Measurements from ENCODE around the gene NFYB. TPM values are rescaled to one million over a fixed set of nuclear protein-coding genes. Genes with fewer than 3 reads are reported as not detected.

NFYB gene
- polyA plus RNA-seq, 1 of the 3 experiments (the other 2 are of a cell fraction): 11.0 TPM

DNA sequence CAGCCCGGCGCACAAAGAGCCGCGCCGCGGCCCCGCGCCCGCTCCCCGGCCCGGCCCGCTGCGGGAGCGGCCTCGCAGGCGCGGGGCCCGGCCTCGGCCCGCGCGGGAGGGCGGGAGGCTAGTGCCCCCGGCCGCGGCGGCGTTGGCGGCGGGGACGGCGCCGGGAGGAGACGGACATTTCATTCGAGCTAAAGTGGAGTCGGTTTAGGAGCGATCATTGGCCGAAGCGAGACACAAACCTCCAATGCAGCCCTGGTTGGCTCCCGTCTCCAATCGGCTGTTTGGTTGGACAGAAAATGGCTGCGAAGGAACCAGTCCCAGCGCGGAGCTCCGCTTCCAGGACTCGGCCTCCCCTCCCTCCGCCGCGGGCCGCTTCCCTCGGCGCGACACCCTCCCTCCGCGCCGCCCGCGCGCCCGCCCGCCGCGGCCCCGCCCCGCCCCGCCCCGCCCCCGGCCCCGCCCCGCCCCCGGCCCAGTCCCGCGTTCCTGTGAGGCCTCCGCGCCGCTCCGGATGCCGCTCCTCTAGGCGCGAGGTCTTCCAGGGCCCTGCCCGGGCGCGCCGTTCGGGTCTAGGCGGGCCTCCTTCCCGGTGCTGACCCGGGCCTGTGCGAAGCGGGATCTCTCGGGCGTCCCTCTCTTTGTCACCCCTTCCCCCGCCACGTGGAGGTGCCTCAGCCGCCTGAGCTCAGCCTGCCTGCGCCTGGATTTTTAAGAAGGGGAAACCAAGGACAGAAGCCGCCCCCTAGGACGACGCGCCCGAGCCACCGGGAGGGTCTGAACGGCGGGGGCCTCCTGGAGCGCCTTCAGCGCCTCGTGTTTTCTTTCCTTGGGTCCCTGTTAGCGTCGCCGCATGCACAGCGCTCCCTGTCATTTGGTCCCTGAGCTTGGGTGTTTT, at the start of gene NFYB (continued):
- no peak; the same call in 1 of the 2 replicates for TF ChIP-seq JUND (IDR thresholded peaks at IDR 0.05)
- TF ChIP-seq, protein P1, sequence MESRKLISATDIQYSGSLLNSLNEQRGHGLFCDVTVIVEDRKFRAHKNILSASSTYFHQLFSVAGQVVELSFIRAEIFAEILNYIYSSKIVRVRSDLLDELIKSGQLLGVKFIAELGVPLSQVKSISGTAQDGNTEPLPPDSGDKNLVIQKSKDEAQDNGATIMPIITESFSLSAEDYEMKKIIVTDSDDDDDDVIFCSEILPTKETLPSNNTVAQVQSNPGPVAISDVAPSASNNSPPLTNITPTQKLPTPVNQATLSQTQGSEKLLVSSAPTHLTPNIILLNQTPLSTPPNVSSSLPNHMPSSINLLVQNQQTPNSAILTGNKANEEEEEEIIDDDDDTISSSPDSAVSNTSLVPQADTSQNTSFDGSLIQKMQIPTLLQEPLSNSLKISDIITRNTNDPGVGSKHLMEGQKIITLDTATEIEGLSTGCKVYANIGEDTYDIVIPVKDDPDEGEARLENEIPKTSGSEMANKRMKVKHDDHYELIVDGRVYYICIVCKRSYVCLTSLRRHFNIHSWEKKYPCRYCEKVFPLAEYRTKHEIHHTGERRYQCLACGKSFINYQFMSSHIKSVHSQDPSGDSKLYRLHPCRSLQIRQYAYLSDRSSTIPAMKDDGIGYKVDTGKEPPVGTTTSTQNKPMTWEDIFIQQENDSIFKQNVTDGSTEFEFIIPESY (IDR thresholded peaks at IDR 0.05; ENCODE audit: borderline replicate concordance, low read depth): peak; percentile 95

DNA sequence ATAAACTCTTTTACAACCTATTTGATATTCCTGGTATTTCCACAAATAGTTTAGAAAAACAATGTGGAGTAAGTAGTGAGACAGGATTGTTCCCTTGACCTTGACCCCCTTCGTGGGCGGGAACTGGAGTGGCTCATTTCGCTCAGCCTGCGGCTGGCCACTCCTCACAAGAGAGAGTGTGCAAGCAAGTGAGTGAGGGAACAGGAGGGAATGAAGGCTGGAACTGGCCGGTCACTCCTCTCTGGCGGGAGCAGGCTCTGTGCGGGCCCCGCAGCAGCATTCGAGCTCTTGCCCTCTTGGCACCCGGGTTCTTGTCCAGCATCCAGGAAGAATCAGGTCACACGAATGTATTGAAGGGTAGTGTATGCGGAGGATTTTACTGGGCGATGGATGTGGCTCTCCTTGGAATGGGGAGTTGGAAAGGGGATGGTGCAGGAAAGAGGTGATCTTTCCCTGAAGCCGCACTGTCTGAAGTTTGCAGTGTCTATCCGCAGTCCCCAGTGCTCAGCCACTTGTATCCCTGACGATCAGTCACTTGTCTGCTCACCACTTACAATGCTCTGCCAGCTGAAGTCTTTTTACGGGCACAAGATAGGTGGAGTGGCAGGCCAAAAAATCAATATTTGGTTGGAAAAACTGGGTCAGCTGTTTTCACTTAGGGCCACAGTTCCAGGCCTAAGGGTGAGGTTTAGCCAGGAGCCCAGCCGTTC, 49.6 kb upstream of the NFYB start:
- CTCF ChIA-PET: no interaction called here
- POLR2A ChIA-PET: no interaction called here
- 94% methylated on average over 18 of the region's 18 CpGs for WGBS (ENCODE audit: low lambda C conversion rate)

DNA sequence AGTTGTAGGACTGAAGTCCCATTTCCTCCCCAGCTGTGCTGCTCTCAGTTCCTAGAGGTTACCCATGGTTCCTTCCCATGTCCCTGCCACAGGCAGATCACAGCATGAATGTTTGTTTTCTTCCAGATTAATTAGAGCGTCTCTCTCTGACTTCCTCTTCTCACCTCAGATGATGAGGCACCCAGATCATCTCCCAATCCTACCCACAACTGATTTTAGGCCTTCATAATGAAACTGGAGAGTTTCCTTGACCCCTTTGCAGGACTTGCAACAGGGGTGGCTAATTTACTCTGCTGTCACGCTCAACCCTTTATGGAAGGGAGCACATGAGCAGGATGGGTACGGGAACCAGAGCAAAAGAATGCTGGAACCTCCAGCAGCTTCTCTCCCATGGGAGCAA, 45.4 kb upstream of the NFYB start:
- H3K79me2 ChIP-seq (ENCODE audit: insufficient read depth): no peaks in the 10 kb centered on the region
- H4K20me1 ChIP-seq (ENCODE audit: insufficient read depth): no peaks in the 10 kb centered on the region
- 85% methylated on average over 3 of the region's 3 CpGs for WGBS (ENCODE audit: low lambda C conversion rate)
- H3K9ac ChIP-seq: no peak overlapping the region
- no peak for DNase-seq
- CTCF ChIA-PET: no interaction called here
- no peak overlapping the region for H3K4me2 ChIP-seq
- H3F3A ChIP-seq (replicated peaks; ENCODE audit: insufficient read depth): peaks cover 4% of the 10 kb centered on the region
- no peaks in the 10 kb centered on the region for H3K4me1 ChIP-seq (ENCODE audit: control insufficient read depth in 1 of 2, insufficient read depth in 2 of 2, low read depth in 1 of 2, low read length in 1 of 2)
- H3K9me2 ChIP-seq: no peaks in the 10 kb centered on the region
- no peaks in the 10 kb centered on the region for H3K27me3 ChIP-seq (ENCODE audit: insufficient read depth)
- no peaks in the 10 kb centered on the region for H3K9me3 ChIP-seq
- H3K27ac ChIP-seq (ENCODE audit: low read depth in 2 of 2, low read length in 1 of 2): no peak overlapping the region
- POLR2A ChIA-PET: no interaction called here
- no peak overlapping the region for H3K4me3 ChIP-seq (ENCODE audit: low read depth in 2 of 2, low read length in 1 of 2)
- no peaks in the 10 kb centered on the region for H3K36me3 ChIP-seq (replicated peaks in 1 of 2; ENCODE audit: control insufficient read depth in 1 of 2, insufficient read depth in 2 of 2, low read length in 1 of 2)
- no peak overlapping the region for H2AFZ ChIP-seq (ENCODE audit: low read depth)
- TF ChIP-seq, protein P2, sequence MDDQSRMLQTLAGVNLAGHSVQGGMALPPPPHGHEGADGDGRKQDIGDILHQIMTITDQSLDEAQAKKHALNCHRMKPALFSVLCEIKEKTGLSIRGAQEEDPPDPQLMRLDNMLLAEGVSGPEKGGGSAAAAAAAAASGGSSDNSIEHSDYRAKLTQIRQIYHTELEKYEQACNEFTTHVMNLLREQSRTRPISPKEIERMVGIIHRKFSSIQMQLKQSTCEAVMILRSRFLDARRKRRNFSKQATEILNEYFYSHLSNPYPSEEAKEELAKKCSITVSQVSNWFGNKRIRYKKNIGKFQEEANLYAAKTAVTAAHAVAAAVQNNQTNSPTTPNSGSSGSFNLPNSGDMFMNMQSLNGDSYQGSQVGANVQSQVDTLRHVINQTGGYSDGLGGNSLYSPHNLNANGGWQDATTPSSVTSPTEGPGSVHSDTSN (IDR thresholded peaks at IDR 0.05): no peak
- TF ChIP-seq FOXM1 (IDR thresholded peaks at IDR 0.05; ENCODE audit: low read depth): no peak
- TF ChIP-seq EP300 (IDR thresholded peaks at IDR 0.05; ENCODE audit: borderline replicate concordance in 1 of 2, low read depth in 1 of 2, low read length in 1 of 2): no peak
- TF ChIP-seq, protein P3, sequence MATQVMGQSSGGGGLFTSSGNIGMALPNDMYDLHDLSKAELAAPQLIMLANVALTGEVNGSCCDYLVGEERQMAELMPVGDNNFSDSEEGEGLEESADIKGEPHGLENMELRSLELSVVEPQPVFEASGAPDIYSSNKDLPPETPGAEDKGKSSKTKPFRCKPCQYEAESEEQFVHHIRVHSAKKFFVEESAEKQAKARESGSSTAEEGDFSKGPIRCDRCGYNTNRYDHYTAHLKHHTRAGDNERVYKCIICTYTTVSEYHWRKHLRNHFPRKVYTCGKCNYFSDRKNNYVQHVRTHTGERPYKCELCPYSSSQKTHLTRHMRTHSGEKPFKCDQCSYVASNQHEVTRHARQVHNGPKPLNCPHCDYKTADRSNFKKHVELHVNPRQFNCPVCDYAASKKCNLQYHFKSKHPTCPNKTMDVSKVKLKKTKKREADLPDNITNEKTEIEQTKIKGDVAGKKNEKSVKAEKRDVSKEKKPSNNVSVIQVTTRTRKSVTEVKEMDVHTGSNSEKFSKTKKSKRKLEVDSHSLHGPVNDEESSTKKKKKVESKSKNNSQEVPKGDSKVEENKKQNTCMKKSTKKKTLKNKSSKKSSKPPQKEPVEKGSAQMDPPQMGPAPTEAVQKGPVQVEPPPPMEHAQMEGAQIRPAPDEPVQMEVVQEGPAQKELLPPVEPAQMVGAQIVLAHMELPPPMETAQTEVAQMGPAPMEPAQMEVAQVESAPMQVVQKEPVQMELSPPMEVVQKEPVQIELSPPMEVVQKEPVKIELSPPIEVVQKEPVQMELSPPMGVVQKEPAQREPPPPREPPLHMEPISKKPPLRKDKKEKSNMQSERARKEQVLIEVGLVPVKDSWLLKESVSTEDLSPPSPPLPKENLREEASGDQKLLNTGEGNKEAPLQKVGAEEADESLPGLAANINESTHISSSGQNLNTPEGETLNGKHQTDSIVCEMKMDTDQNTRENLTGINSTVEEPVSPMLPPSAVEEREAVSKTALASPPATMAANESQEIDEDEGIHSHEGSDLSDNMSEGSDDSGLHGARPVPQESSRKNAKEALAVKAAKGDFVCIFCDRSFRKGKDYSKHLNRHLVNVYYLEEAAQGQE (IDR thresholded peaks at IDR 0.05; ENCODE audit: low read depth, low read length): no peak
- TF ChIP-seq, protein P1 (IDR thresholded peaks at IDR 0.05; ENCODE audit: borderline replicate concordance, low read depth): no peak
- TF ChIP-seq, protein P4, sequence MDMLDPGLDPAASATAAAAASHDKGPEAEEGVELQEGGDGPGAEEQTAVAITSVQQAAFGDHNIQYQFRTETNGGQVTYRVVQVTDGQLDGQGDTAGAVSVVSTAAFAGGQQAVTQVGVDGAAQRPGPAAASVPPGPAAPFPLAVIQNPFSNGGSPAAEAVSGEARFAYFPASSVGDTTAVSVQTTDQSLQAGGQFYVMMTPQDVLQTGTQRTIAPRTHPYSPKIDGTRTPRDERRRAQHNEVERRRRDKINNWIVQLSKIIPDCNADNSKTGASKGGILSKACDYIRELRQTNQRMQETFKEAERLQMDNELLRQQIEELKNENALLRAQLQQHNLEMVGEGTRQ (IDR thresholded peaks at IDR 0.05; ENCODE audit: borderline replicate concordance, low read depth, low read length): no peak

More for the DNA sequence above, 49.6 kb upstream of the NFYB start:
- no peak for DNase-seq
- Histone ChIP-seq H3F3A (replicated peaks; ENCODE audit: insufficient read depth) (peaks cover 9% of the 10 kb centered on the region), H3K9me3 (no peaks in the 10 kb centered on the region), H3K4me3 (ENCODE audit: low read depth in 2 of 2, low read length in 1 of 2) (no peak overlapping the region), H3K36me3 (replicated peaks in 1 of 2; ENCODE audit: control insufficient read depth in 1 of 2, insufficient read depth in 2 of 2, low read length in 1 of 2) (no peaks in the 10 kb centered on the region), H3K4me2 (no peak overlapping the region), H4K20me1 (ENCODE audit: insufficient read depth) (no peaks in the 10 kb centered on the region), H3K27ac (ENCODE audit: low read depth in 2 of 2, low read length in 1 of 2) (no peak overlapping the region), H3K9me2 (no peaks in the 10 kb centered on the region), H3K9ac (no peak overlapping the region), H2AFZ (ENCODE audit: low read depth) (no peak overlapping the region), H3K79me2 (ENCODE audit: insufficient read depth) (no peaks in the 10 kb centered on the region), H3K27me3 (ENCODE audit: insufficient read depth) (no peaks in the 10 kb centered on the region), H3K4me1 (ENCODE audit: control insufficient read depth in 1 of 2, insufficient read depth in 2 of 2, low read depth in 1 of 2, low read length in 1 of 2) (no peaks in the 10 kb centered on the region)
- TF ChIP-seq FOXJ3 (CRISPR knock-in tag; IDR thresholded peaks at IDR 0.05) (no peak), TAF1 (IDR thresholded peaks at IDR 0.05; ENCODE audit: borderline replicate concordance, low read depth, low read length) (no peak), RXRA (IDR thresholded peaks at IDR 0.05; ENCODE audit: borderline replicate concordance, low read depth) (no peak)

Measured in SK-N-SH (cell line).